NCI-H748 (cell line): ENCODE results near the gene XKR3.
A peak's percentile ranks its signal among the peaks of the same experiment; 100 is the strongest.
"Not testable (repeated sequence)": the region's sequence is repeated elsewhere in the genome, so short reads cannot be mapped to it uniquely, and the experiment has no call there.

ENCODE experiments used
- DNase-seq: peaks from one replicate; lab custom pipeline; 2025; ENCODE audit not compliant: unreplicated experiment; lab: John Stamatoyannopoulos, UW

Gene XKR3

DNA sequence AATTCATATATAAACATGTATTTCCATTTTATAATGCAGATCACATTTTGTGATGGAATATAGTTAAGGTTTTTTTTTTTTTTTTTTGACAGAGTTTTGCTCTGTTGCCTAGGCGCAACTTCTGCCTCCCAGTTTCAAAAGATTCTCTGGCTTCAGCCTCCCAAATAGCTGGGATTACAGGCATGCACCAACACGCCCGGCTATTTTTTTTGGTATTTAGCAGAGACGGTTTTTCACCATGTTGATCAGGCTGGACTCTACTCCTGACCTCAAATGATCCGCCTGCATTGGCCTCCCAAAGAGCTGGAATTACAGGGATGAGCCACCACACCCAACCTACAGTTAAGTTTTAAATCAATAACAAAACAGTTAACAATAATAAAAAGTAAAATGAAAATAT is 18.8 kb downstream of the XKR3 start:
- no peak for DNase-seq

DNA sequence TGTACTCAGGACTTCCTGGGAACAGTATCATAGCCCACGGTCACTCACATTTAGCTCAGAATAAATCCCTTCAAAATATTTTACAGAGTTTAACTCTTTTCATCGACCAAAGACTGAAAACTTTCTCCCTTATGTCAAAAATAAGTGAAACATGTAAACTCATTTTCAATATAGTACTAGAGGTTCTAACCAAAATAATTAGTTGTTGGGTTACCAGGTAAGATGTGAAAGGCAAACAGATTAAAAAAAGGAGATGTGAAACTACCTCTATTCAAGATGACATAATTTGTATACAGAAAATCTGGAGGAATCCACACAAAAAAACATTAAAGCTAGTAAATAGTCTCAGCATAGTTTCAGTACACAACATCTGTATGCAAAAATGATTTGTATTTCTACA is 20.3 kb downstream of the XKR3 start:
- DNase-seq = no peak

DNA sequence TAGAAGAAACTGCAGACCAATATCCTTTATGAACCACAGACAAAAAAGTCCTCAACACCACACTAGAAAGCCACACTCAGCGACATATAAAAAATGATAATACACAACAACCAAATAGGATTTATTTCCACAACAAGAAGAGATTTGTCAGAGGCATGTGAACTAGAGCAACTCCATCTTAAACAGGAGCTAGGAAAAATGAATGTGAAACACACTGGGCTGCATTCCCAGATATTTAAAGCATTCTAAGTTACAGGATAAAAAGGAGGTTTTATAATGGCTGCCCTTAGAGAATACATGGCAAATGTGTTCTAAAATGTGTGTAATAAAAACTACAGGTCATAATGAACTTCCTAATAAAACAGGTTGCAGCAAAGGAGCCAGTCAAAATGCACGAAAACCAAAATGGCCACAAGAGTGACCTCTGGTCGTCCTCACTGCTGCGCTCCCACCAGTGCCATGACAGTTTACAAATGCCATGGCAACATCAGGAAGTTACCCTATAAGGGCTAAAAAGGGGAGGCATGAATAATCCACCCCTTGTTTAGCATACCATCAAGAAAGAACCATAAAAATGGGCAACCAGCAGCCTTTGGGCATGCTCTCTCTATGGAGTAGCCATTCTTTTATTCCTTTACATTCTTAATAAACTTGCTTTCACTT is 21.8 kb downstream of the XKR3 start:
- DNase-seq = no peak

- DNase-seq = no peak
Measured at GRCh38 chr22:16801571-16801970, 23.6 kb downstream of the XKR3 start.

DNA sequence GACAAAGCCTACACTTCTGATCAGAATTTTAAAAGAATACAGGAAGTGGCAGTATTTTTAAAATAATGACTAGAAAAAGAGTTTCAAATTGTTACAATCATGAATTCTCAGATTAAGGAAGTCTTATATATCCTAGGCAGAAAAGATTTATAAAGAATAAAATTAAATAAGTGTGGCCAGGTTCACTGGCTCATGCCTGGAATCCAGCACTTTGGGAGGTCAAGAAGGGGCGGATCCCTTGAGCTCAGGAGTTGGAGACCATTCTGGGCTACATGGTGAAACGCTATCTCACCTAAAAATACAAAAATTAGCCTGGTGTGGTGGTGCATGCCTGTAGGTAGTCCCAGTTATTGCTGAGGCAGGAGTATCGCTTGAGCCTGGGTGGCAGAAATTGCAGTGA is 24.1 kb downstream of the XKR3 start:
- DNase-seq = no peak

DNA sequence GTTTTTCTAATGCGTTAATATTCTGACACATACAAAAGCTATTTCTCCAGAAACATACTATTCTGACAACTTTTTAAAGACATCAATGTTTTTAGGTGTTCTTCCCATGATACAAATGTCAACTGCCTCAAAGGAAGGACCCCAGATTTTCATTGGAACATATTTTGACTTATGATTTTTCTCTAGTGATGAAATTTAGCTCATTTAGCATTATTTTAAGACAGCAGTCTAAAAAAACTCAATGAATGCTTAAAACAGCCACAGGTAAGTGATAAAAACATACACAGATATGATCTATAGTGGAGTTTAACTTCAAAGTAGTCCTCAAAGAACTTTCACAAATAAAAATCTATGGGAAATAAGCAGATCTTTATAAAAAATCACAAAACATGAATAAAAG is 24.9 kb downstream of the XKR3 start:
- DNase-seq = no peak

- not testable (repeated sequence) for DNase-seq
Measured at GRCh38 chr22:16795504-16795903, 29.7 kb downstream of the XKR3 start.

DNA sequence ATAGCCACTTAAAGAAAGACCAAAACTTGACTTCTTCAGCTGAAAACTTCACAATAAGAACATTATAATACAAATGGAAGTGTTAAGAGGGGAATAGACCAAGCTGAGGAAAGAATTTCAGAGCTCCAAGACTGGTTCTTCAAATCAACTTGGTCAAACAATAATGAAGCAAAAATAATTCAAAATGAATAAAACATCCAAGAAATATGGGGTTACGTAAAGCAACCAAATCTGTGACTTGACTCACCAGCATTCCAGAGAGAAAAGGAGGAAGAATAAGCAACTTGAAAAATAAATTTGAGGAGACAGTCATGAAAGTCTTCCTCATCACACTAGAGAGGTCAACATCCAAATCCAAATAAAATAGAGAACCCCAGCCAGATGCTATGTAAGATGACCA is 31.4 kb downstream of the XKR3 start:
- DNase-seq = no peak

DNA sequence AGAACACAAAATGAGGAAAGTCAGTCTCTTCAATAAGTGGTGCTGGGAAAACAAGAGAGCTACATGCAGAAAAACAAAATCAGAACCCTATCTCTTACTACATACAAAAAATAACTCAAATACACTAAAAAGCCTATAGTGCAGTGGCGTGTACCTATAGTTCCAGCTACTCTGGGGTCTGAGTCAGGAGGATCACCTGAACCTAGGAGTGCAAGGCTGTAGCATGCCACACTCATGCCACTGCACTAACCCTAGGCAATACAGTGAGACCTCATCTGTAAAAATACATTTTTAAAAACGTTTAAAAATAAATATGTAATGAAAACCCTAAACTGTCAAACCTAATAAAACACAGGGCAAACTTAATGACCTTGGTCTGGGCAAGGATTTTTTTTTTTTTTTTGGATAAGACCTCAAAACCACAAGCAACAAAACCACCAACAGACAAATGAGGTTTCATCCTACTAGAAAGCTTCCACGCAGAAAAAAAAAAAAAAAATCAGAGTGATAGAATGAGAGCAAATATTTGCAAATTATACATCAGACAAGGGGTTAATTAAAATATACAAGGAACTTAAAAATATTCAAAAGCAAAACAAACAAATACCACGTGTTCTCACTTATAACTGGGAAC is 35.2 kb downstream of the XKR3 start:
- no peak for DNase-seq

- peak; percentile 0 for DNase-seq
Measured at GRCh38 chr22:16783930-16784354, 41.3 kb downstream of the XKR3 start.

- DNase-seq = no peak
Measured at GRCh38 chr22:16783453-16783852, 41.8 kb downstream of the XKR3 start.

DNA sequence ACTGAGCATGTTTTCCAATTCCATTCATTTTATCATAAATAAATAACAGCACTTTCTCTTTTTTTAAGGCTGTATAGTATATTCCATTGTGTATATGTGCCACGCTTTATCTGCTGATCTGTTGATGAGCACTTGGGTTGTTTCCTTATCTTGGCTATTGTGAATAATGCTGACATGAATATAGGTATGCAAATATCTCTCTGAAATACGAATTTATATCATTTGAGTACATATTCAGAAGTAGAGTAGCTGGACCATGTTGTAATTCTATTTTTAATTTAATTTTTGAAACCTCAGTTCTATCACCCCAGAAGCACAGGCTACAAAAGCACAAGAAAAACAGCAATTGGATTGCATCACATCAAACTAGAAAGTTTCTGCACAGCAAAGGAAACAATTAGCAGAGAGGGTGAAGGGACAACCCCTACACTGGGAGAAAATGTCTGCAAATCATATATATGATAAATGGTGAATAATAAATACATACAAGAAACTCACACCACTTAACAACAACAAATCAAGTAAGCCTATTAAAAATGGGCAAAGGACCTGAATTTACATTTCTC is 43.4 kb downstream of the XKR3 start:
- no peak for DNase-seq

DNA sequence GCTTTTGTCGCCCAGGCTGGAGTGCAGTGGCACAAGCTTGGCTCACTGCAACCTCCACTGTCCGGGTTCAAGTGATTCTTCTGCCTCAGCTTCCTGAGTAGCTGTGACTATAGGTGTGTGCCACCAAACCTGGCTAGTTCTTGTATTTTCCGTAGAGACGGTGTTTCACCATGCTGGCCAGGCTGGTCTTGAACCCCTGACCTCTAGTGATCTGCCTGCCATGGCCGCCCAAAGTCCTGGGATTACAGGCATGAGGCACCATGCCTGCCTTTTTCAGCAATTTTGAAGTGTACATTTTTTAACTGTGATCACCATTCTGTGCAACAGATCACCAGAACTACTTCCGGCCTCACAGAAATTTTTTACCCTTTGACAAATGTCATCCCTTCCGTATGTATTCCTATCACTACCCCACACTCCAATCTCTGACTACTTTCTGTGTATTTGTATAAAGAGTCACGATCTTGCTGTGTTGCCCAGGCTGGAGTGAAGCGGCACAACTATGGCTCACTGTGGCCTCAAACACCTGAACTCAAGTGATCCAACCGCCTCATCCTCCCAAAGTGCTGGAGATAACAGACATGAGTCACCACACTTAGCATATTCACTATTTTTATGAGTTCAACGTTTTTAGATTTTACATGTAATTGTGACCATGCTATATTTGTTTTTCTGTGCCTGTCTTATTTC is 44.0 kb downstream of the XKR3 start:
- no peak for DNase-seq

DNA sequence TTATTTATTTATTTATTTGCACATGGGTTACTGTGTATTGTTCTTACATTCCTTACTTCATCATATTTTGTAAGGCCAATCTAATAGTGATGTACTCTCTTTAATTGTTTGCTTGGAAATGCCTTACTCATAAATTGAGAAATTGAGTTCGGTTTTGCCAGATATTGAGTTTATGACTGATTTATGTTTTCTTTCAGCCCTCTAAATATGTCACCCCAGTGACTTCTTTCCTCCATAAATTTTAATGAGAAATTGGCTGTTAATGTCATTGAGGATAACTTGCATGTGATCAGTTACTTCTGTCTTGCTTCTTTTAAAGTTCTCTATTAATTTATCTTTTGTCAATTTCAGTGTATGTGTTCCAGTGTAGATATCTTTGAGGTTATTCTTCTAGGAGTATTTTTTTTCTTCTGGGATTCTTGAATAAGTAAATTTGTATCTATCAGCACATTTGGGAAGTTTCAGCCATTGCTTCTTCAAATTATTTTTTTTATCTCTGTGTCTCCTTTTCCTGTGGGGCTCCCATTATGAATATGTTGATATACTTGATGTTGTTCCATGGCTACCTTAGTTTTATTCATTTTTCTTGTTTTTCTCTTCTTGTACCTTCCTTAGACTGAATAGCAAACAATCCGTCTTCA is 47.8 kb downstream of the XKR3 start:
- no peak for DNase-seq

- no peak for DNase-seq
Measured at GRCh38 chr22:16776080-16776479, 49.1 kb downstream of the XKR3 start.

- DNase-seq = no peak
Measured at GRCh38 chr22:16774911-16775500, 50.2 kb downstream of the XKR3 start.

- not testable (repeated sequence) for DNase-seq
Measured at GRCh38 chr22:16771569-16771968, 53.6 kb downstream of the XKR3 start.

DNA sequence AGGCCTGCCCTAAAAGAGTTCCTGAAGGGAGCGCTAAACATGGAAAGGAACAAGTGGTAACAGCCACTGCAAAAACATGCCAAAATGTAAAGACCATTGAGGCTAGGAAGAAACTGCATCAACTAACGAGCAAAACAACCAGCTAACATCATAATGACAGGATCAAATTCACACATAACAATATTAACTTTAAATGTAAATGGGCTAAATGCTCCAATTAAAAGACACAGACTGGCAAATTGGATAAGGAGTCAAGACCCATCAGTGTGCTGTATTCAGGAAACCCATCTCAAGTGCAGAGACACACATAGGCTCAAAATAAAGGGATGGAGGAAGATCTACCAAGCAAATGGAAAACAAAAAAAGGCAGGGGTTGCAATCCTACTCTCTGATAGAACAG is 57.3 kb downstream of the XKR3 start:
- DNase-seq = not testable (repeated sequence)

GRCh38 chr22:16762224-16762623 is 63.0 kb downstream of the XKR3 start:
- DNase-seq = not testable (repeated sequence)

- not testable (repeated sequence) for DNase-seq
Measured at GRCh38 chr22:16760416-16760815, 64.8 kb downstream of the XKR3 start.

GRCh38 chr22:16749282-16749681 is 75.9 kb downstream of the XKR3 start:
- DNase-seq = not testable (repeated sequence)
